AG04449 (cell line): ENCODE results near the gene ARID3A.

ENCODE experiments used
- CTCF ChIA-PET: fragments of 350-600 bp; formaldehyde crosslinking; extraction: SDS; loops from one replicate; lab custom pipeline; 2021; ENCODE audit warnings: antibody characterized with exemption; lab: Yijun Ruan, JAX
- POLR2A ChIA-PET: fragments of 400-600, 350-600 bp; formaldehyde crosslinking; extraction: SDS; loops from one replicate; lab custom pipeline; 2020; ENCODE audit warnings: antibody characterized with exemption, inconsistent platforms; lab: Yijun Ruan, JAX
- DNase-seq: peaks from one replicate; pipeline ENCODE4 v3.0.0-alpha.2; 2010; ENCODE audit warnings: low read depth, low spot score
- H3K4me3 ChIP-seq: 2 replicates; pipeline ENCODE4 v1.5.1; 2011; ENCODE audit warnings: low read depth, mild to moderate bottlenecking, control low read depth, low read length
- TF ChIP-seq, protein P1 (sequence below): IDR thresholded peaks from one replicate; pipeline ENCODE4 v1.5.1; 2011; ENCODE audit warnings: mild to moderate bottlenecking, moderate library complexity, low read length, control low read depth, inconsistent platforms; ENCODE audit not compliant: insufficient read depth; ENCODE audit errors: missing control alignments

ARID3A gene

DNA sequence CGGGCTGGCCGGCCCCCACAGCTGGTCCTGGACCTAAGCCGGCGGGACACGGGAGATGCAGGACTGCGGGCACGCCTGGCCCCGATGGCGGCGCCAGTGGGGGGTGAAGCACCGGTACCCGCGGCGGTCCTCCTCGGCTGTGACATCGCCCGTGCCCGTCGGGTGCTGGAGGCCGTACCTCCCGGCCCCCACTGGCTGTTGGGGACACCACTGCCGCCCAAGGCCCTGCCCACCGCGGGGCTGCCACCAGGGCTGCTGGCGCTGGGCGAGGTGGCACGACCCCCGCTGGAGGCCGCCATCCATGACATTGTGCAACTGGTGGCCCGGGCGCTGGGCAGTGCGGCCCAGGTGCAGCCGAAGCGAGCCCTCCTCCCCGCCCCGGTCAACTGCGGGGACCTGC, 77.4 kb downstream of the ARID3A start:
- CTCF ChIA-PET = interaction anchor here (0.9 to 2.0 kb wide), 3 partner anchors 8 to 236 kb away, joined by 4 to 6 read pairs (median 5); no protein-coding TSS in a partner anchor
- POLR2A ChIA-PET = no interaction called here
- DNase-seq = no peak
- H3K4me3 ChIP-seq = no peak overlapping the region
- TF ChIP-seq, protein P1, sequence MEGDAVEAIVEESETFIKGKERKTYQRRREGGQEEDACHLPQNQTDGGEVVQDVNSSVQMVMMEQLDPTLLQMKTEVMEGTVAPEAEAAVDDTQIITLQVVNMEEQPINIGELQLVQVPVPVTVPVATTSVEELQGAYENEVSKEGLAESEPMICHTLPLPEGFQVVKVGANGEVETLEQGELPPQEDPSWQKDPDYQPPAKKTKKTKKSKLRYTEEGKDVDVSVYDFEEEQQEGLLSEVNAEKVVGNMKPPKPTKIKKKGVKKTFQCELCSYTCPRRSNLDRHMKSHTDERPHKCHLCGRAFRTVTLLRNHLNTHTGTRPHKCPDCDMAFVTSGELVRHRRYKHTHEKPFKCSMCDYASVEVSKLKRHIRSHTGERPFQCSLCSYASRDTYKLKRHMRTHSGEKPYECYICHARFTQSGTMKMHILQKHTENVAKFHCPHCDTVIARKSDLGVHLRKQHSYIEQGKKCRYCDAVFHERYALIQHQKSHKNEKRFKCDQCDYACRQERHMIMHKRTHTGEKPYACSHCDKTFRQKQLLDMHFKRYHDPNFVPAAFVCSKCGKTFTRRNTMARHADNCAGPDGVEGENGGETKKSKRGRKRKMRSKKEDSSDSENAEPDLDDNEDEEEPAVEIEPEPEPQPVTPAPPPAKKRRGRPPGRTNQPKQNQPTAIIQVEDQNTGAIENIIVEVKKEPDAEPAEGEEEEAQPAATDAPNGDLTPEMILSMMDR = no peak

DNA sequence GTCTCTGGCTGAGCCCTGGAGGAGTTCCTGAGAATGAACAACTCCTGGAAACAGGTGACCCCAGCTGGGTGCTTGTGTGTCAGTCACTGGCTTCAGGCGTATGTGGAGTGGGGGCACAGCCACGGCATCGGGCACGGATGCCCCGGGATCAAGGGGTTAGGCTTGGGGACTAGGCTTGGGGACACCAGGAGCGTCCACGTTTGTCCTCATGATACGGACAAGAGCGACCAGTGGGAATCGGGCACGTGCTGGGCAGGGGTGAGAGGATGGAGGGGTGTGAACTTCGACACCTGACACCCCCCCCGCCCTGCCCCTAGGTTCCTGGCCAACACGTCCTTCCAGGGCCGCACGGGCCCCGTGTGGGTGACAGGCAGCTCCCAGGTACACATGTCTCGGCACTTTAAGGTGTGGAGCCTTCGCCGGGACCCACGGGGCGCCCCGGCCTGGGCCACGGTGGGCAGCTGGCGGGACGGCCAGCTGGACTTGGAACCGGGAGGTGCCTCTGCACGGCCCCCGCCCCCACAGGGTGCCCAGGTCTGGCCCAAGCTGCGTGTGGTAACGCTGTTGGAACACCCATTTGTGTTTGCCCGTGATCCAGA, 78.5 kb downstream of the ARID3A start:
- TF ChIP-seq, protein P1 = no peak
- no peak for DNase-seq
- H3K4me3 ChIP-seq = no peak overlapping the region
- ChIA-PET POLR2A (interaction anchor here (0.6 to 0.7 kb wide), 2 partner anchors 14 to 198 kb away, joined by 3 read pairs; no protein-coding TSS in a partner anchor), CTCF (interaction anchor here (1.1 to 2.3 kb wide), 6 partner anchors 9 to 239 kb away, joined by 3 to 10 read pairs (median 6); no protein-coding TSS in a partner anchor)

DNA sequence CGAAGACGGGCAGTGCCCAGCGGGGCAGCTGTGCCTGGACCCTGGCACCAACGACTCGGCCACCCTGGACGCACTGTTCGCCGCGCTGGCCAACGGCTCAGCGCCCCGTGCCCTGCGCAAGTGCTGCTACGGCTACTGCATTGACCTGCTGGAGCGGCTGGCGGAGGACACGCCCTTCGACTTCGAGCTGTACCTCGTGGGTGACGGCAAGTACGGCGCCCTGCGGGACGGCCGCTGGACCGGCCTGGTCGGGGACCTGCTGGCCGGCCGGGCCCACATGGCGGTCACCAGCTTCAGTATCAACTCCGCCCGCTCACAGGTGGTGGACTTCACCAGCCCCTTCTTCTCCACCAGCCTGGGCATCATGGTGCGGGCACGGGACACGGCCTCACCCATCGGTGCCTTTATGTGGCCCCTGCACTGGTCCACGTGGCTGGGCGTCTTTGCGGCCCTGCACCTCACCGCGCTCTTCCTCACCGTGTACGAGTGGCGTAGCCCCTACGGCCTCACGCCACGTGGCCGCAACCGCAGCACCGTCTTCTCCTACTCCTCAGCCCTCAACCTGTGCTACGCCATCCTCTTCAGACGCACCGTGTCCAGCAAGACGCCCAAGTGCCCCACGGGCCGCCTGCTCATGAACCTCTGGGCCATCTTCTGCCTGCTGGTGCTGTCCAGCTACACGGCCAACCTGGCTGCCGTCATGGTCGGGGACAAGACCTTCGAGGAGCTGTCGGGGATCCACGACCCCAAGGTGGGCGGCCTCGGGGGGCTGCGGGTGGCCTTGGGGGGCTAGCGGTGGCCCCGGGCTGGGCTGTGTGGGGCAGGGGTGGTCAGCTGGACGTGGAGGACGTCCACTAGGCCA, 79.2 kb downstream of the ARID3A start:
- no peak overlapping the region for H3K4me3 ChIP-seq
- TF ChIP-seq, protein P1 = no peak
- POLR2A ChIA-PET = interaction anchor here (0.7 kb wide), 1 partner anchor 14 kb away, joined by 3 read pairs; no protein-coding TSS in a partner anchor
- CTCF ChIA-PET = interaction anchor here (1.1 to 2.3 kb wide), 6 partner anchors 10 to 239 kb away, joined by 3 to 10 read pairs (median 5); no protein-coding TSS in a partner anchor
- DNase-seq = no peak

DNA sequence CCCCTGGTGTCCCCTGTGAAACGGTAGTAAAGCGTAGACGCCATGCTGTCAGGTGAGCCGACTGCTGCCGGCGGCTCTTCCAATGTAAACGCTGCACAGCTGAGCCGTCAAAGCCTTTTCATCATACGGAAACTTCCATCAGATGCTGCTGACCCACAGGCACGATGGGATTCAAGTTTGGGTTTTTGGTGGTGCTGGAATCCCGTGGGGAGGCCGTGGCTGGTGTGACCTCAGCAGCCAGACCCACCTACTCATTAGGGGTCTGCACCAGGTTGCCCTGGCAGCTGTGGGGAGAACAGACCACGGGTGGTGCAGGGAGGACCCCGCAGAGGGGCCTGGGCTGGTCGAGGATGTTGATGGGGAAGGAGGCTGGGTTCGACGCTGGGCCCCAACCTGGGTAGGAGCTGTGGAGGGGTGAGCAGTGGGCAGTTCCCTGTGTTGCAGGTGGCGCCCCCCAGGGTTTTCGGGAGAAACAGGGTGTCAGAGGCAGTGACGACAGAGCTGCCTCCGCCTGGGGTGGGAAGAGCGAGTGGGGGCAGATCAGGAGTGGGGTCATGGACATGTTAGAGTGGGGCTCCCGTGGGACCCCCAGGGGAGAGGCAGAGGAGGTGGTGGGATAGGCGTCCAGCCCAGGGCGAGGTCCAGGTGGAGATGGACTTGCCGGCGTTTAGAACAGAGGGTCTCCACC, 81.0 kb downstream of the ARID3A start:
- POLR2A ChIA-PET = no interaction called here
- DNase-seq = no peak
- TF ChIP-seq, protein P1 = no peak
- CTCF ChIA-PET = interaction anchor here (1.0 to 2.3 kb wide), 3 partner anchors 8 to 82 kb away, joined by 3 to 8 read pairs (median 5); no protein-coding TSS in a partner anchor
- H3K4me3 ChIP-seq = no peak overlapping the region

DNA sequence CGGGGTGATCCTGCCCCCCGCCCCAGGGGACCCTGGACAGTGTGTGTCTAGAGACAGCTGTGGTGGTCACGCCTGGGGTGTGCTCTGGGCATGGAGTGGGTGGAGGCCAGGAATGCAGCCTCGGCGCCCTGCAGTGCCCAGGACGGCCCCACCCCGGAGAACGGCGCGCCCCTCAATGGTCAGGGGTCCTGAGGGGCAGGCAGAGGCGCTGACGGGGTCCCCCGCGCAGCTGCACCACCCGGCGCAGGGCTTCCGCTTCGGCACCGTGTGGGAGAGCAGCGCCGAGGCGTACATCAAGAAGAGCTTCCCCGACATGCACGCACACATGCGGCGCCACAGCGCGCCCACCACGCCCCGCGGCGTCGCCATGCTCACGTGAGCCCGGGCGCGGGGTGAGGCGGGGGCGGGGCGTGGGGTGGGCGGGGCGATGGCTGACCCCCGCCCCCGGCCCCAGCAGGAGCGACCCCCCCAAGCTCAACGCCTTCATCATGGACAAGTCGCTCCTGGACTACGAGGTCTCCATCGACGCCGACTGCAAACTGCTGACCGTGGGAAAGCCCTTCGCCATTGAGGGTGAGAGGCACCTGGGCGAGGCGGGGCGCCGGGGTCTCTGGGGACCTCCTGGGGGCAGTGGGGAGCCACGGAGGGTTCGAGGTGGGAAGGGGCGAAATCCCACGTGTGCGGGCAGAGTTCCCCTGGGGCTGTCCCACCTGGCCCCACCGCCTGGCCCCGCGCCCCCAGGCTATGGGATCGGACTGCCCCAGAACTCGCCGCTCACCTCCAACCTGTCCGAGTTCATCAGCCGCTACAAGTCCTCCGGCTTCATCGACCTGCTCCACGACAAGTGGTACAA, 81.8 kb downstream of the ARID3A start:
- H3K4me3 ChIP-seq = no peak overlapping the region
- ChIA-PET POLR2A (no interaction called here), CTCF (interaction anchor here (1.0 to 1.2 kb wide), 2 partner anchors 9 to 83 kb away, joined by 3 to 5 read pairs; no protein-coding TSS in a partner anchor)
- TF ChIP-seq, protein P1 = no peak
- no peak for DNase-seq
